Liver (tissue), 3 donors: ENCODE measurements around the gene RET.

ENCODE experiments used
- TAF1 ChIP-seq: conservative IDR thresholded peaks from 2 replicates; pipeline ENCODE4 v1.6.1; 2016; ENCODE audit warnings: antibody characterized with exemption, mild to moderate bottlenecking
- TF ChIP-seq, protein P1 (sequence below): fragments of 150-350 bp; IDR thresholded peaks from 2 replicates; pipeline ENCODE4 v1.5.1; 2017; ENCODE audit warnings: improper control_type of control experiment, low read depth, low read length; ENCODE audit not compliant: missing input control
- donor health status: healthy.
- donor health status: healthy.

DNA sequence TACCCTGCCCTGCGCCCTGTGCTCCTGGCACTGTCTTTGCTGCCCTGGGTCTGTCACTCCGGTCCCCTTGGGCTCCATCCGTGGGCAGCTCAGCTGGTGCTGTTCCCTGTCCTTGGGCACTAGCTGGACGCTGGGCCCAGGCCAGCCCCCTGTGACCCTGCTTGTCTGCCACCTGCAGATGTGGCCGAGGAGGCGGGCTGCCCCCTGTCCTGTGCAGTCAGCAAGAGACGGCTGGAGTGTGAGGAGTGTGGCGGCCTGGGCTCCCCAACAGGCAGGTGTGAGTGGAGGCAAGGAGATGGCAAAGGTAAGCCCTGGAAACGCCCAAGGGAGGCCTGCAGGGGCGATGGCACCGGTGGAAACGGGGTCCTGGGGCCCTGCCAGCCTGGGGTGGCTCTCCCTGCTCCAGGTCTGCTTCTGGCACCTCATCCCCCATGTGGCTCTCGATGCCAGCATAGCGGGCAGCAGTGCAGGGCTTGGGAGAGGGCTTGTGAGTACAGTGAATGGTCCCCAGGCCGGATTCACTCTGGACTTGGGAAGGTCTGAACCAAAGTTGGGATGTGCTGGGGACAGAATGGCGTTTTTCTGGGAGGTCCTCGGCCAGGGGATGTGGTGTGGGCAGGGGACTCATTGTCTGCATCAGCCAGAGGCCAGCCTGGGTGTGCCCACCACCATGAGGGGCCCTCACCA lies 35.2 kb downstream of the RET start:
- TF ChIP-seq, protein P1, sequence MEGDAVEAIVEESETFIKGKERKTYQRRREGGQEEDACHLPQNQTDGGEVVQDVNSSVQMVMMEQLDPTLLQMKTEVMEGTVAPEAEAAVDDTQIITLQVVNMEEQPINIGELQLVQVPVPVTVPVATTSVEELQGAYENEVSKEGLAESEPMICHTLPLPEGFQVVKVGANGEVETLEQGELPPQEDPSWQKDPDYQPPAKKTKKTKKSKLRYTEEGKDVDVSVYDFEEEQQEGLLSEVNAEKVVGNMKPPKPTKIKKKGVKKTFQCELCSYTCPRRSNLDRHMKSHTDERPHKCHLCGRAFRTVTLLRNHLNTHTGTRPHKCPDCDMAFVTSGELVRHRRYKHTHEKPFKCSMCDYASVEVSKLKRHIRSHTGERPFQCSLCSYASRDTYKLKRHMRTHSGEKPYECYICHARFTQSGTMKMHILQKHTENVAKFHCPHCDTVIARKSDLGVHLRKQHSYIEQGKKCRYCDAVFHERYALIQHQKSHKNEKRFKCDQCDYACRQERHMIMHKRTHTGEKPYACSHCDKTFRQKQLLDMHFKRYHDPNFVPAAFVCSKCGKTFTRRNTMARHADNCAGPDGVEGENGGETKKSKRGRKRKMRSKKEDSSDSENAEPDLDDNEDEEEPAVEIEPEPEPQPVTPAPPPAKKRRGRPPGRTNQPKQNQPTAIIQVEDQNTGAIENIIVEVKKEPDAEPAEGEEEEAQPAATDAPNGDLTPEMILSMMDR: no peak
- no peak for TF ChIP-seq TAF1
